H9 (cell line): ENCODE results near the gene OR13C8. TPM values are rescaled to one million over a fixed set of nuclear protein-coding genes. Genes with fewer than 3 reads are reported as not detected.

ENCODE experiments used
- DNase-seq: peaks from one replicate; pipeline ENCODE4 v3.0.0-alpha.2; 2017
- H2AFZ ChIP-seq: one replicate; pipeline ENCODE4 v1.6.1; 2013; ENCODE audit warnings: mild to moderate bottlenecking, low read length, control low read depth, moderate library complexity
- H2AK5ac ChIP-seq: 2 replicates; pipeline ENCODE4 v1.6.1; 2013; ENCODE audit warnings: low read length, control low read depth, mixed read lengths; ENCODE audit not compliant: insufficient read length
- H2BK120ac ChIP-seq: one replicate; pipeline ENCODE4 v1.6.1; 2013; ENCODE audit warnings: low read depth, mild to moderate bottlenecking, low read length, control low read depth, inconsistent platforms; ENCODE audit not compliant: poor library complexity, severe bottlenecking
- H2BK12ac ChIP-seq: 2 replicates; pipeline ENCODE4 v1.6.1; 2013; ENCODE audit warnings: low read length, control low read depth, mixed read lengths, low read depth; ENCODE audit not compliant: insufficient read length
- H2BK15ac ChIP-seq: 2 replicates; pipeline ENCODE4 v1.6.1; 2013; ENCODE audit warnings: low read depth, low read length, control low read depth
- H2BK20ac ChIP-seq: one replicate; pipeline ENCODE4 v1.6.1; 2013; ENCODE audit warnings: low read depth, mild to moderate bottlenecking, low read length, control low read depth, inconsistent platforms; ENCODE audit not compliant: poor library complexity, severe bottlenecking
- H2BK5ac ChIP-seq: 2 replicates; pipeline ENCODE4 v1.6.1; 2013; ENCODE audit warnings: low read length, control low read depth, mixed read lengths; ENCODE audit not compliant: insufficient read length
- H3K14ac ChIP-seq: 2 replicates; pipeline ENCODE4 v1.6.1; 2013; ENCODE audit warnings: low read length, control low read depth; ENCODE audit not compliant: insufficient read depth
- H3K18ac ChIP-seq: 2 replicates; pipeline ENCODE4 v1.6.1; 2013; ENCODE audit warnings: low read depth, mild to moderate bottlenecking, mixed read lengths, low read length, control low read depth; ENCODE audit not compliant: insufficient read length
- H3K23ac ChIP-seq: 2 replicates; pipeline ENCODE4 v1.6.1; 2013; ENCODE audit warnings: low read length, control low read depth, mixed read lengths, low read depth; ENCODE audit not compliant: insufficient read length
- H3K23me2 ChIP-seq: 2 replicates; pipeline ENCODE4 v1.6.1; 2013; ENCODE audit warnings: low read depth, mild to moderate bottlenecking, mixed read lengths, low read length, control low read depth; ENCODE audit not compliant: insufficient read length, poor library complexity, severe bottlenecking
- H3K27ac ChIP-seq: 2 replicates; pipeline ENCODE4 v1.5.1; 2013; ENCODE audit warnings: low read length, control low read depth, mixed read lengths, low read depth; ENCODE audit not compliant: insufficient read length
- H3K27me3 ChIP-seq: 2 replicates; pipeline ENCODE4 v1.6.1; 2013; ENCODE audit warnings: low read length, control low read depth, inconsistent platforms; ENCODE audit not compliant: insufficient read depth
- H3K4ac ChIP-seq: 2 replicates; pipeline ENCODE4 v1.6.1; 2013; ENCODE audit warnings: low read depth, mild to moderate bottlenecking, control low read depth, inconsistent platforms, low read length, moderate library complexity
- H3K4me1 ChIP-seq: 2 replicates; pipeline ENCODE4 v1.6.1; 2013; ENCODE audit warnings: low read length, control low read depth, inconsistent platforms; ENCODE audit not compliant: insufficient read depth
- H3K4me2 ChIP-seq: 2 replicates; pipeline ENCODE4 v1.6.1; 2013; ENCODE audit warnings: low read length, control low read depth, mixed read lengths; ENCODE audit not compliant: insufficient read length, insufficient read depth
- H3K56ac ChIP-seq: 2 replicates; pipeline ENCODE4 v1.6.1; 2013; ENCODE audit warnings: low read depth, mild to moderate bottlenecking, mixed read lengths, low read length, control low read depth; ENCODE audit not compliant: insufficient read length
- H3K79me1 ChIP-seq: 2 replicates; pipeline ENCODE4 v1.6.1; 2013; ENCODE audit warnings: low read depth, mild to moderate bottlenecking, moderate library complexity, low read length, control low read depth, inconsistent platforms; ENCODE audit not compliant: insufficient read depth, poor library complexity, severe bottlenecking
- H3K79me2 ChIP-seq: 2 replicates; pipeline ENCODE4 v1.6.1; 2013; ENCODE audit warnings: low read length, control low read depth, inconsistent platforms; ENCODE audit not compliant: insufficient read depth
- H3K9ac ChIP-seq: 2 replicates; pipeline ENCODE4 v1.6.1; 2013; ENCODE audit warnings: low read length, control low read depth, mixed read lengths; ENCODE audit not compliant: insufficient read length; ENCODE audit errors: extremely low read depth
- H3K9me3 ChIP-seq: one replicate; pipeline ENCODE4 v1.6.1; 2013; ENCODE audit warnings: low read depth, low read length, inconsistent platforms; ENCODE audit not compliant: control insufficient read depth
- H3T11ph ChIP-seq: one replicate; pipeline ENCODE4 v1.6.1; 2013; ENCODE audit warnings: mild to moderate bottlenecking, low read length, control low read depth, inconsistent platforms
- H4K20me1 ChIP-seq: one replicate; pipeline ENCODE4 v1.6.1; 2013; ENCODE audit not compliant: control insufficient read depth, insufficient read length, insufficient read depth
- H4K5ac ChIP-seq: 2 replicates; pipeline ENCODE4 v1.6.1; 2013; ENCODE audit warnings: low read depth, mild to moderate bottlenecking, mixed read lengths, low read length, control low read depth; ENCODE audit not compliant: insufficient read length
- H4K8ac ChIP-seq: replicated peaks from 2 replicates; pipeline ENCODE4 v1.6.1; 2013; ENCODE audit warnings: low read length, control low read depth, mixed read lengths, low read depth; ENCODE audit not compliant: insufficient read length
- H4K91ac ChIP-seq: 2 replicates; pipeline ENCODE4 v1.6.1; 2013; ENCODE audit warnings: low read depth, mild to moderate bottlenecking, moderate library complexity, mixed read lengths, low read length, control low read depth; ENCODE audit not compliant: insufficient read length
- H3K27ac Mint-ChIP-seq, 3 experiments: 2 replicates in 2 of 3; 3 replicates in 1 of 3; pipeline ENCODE4 v1.8.0; 2020 to 2021; ENCODE audit warnings: mixed read lengths in 3 of 3, mild to moderate bottlenecking in 1 of 3, moderate library complexity in 1 of 3
- H3K27me3 Mint-ChIP-seq: 2 replicates; pipeline ENCODE4 v1.8.0; 2021; ENCODE audit warnings: low read depth, mild to moderate bottlenecking, moderate library complexity, mixed read lengths
- H3K36me3 Mint-ChIP-seq, 3 experiments: 2 replicates in 2 of 3; 3 replicates in 1 of 3; pipeline ENCODE4 v1.8.0; 2020 to 2021; ENCODE audit warnings: low read depth in 3 of 3, mixed read lengths in 3 of 3; ENCODE audit not compliant: insufficient read depth in 1 of 3
- H3K4me1 Mint-ChIP-seq, 2 experiments: 2 replicates each; pipeline ENCODE4 v1.8.0; 2020; ENCODE audit warnings: mixed read lengths in 2 of 2
- H3K4me3 Mint-ChIP-seq, 2 experiments: 2 replicates in 1 of 2; 3 replicates in 1 of 2; pipeline ENCODE4 v1.8.0; 2020 to 2021; ENCODE audit warnings: mild to moderate bottlenecking in 2 of 2, mixed read lengths in 2 of 2, moderate library complexity in 1 of 2
- H3K9me3 Mint-ChIP-seq, 2 experiments: 2 replicates in 1 of 2; 3 replicates in 1 of 2; pipeline ENCODE4 v1.8.0; 2020; ENCODE audit warnings: mild to moderate bottlenecking in 2 of 2, mixed read lengths in 2 of 2, moderate library complexity in 1 of 2
- WGBS: extraction: QIAGEN DNeasy Blood & Tissue Kit; methylation state at CpG from one replicate; pipeline ENCODE4 v1.1.7; 2013; ENCODE audit warnings: missing lambda C conversion rate, low lambda C conversion rate, mixed read lengths; ENCODE audit not compliant: insufficient read length; ENCODE audit errors: extremely low coverage; 5-methylcytosine and 5-hydroxymethylcytosine counted together
- total RNA-seq: library from RNA; stranded (reverse); gene quantifications from 2 replicates; pipeline ENCODE4 v1.2.1, GENCODE V29; 2021
- TF ChIP-seq, protein P1 (sequence below): fragments of 200-600 bp; sonication (generic); conservative IDR thresholded peaks from 3 replicates; pipeline ENCODE4 v1.8.0; 2021; ENCODE audit warnings: antibody characterized with exemption, mild to moderate bottlenecking

Gene OR13C8
- total RNA-seq, 1 experiment from 2014 or later = not detected

DNA sequence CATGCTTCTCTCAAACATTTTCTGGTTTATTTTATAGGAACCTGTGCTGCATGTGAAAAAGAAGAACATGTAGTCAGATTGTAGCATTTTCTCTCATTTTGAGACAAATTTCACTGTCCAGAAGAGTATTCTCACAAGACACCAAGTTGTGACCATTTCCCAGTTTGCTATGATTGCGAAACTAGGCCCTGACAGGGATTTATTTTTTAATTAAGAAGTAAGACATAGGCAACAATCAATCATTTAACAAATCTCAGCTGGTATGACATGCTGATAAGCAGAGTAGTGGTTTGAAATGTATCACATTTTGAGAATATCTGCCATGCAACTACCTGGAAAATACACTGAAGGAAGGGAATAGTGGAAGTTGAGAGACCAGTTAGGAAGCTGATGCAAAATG is 11.6 kb downstream of the OR13C8 start:
- Histone ChIP-seq H2AFZ (no peak overlapping the region), H3K9ac (no peak overlapping the region), H4K5ac (peak overlapping the region; percentile 80), H3K23me2 (no peaks in the 10 kb centered on the region), H3K79me2 (no peaks in the 10 kb centered on the region), H3K27me3 (no peaks in the 10 kb centered on the region), H3K23ac (no peak overlapping the region), H2AK5ac (no peak overlapping the region), H2BK12ac (no peak overlapping the region), H2BK120ac (no peak overlapping the region), H3K79me1 (no peaks in the 10 kb centered on the region), H4K8ac (no peak overlapping the region), H3K18ac (no peak overlapping the region), H3K27ac (no peak overlapping the region), H2BK5ac (no peak overlapping the region), H4K91ac (no peak overlapping the region), H3K56ac (no peak overlapping the region), H3K4me1 (no peaks in the 10 kb centered on the region), H3K14ac (no peak overlapping the region), H3T11ph (no peak overlapping the region), H3K9me3 (no peaks in the 10 kb centered on the region), H2BK15ac (no peak overlapping the region), H3K4ac (no peak overlapping the region), H4K20me1 (no peaks in the 10 kb centered on the region), H2BK20ac (no peak overlapping the region), H3K4me2 (no peak overlapping the region)
- no peak for DNase-seq
- Mint-ChIP-seq H3K9me3 (no peaks in the 10 kb centered on the region), H3K4me1 (no peaks in the 10 kb centered on the region), H3K27ac (no peak overlapping the region), H3K36me3 (no peaks in the 10 kb centered on the region), H3K27me3 (no peaks in the 10 kb centered on the region), H3K4me3 (no peak overlapping the region)
- no CpG with 5 or more reads among the region's 1 CpG for WGBS
- TF ChIP-seq, protein P1, sequence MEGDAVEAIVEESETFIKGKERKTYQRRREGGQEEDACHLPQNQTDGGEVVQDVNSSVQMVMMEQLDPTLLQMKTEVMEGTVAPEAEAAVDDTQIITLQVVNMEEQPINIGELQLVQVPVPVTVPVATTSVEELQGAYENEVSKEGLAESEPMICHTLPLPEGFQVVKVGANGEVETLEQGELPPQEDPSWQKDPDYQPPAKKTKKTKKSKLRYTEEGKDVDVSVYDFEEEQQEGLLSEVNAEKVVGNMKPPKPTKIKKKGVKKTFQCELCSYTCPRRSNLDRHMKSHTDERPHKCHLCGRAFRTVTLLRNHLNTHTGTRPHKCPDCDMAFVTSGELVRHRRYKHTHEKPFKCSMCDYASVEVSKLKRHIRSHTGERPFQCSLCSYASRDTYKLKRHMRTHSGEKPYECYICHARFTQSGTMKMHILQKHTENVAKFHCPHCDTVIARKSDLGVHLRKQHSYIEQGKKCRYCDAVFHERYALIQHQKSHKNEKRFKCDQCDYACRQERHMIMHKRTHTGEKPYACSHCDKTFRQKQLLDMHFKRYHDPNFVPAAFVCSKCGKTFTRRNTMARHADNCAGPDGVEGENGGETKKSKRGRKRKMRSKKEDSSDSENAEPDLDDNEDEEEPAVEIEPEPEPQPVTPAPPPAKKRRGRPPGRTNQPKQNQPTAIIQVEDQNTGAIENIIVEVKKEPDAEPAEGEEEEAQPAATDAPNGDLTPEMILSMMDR = no peak
